ENCODE data around the gene TANK.

TANK gene

GRCh38 chr2:161113693-161114575 lies 46.3 kb upstream of the TANK start:
- Histone ChIP-seq H3K9me2 (replicated peaks; ENCODE audit: control insufficient read depth, low read length) (no peaks in the 10 kb centered on the region), H3F3A (ENCODE audit: control insufficient read depth, insufficient read depth) (peaks cover 43% of the 10 kb centered on the region), H3K27me3 (ENCODE audit: control insufficient read depth, low read length) (no peaks in the 10 kb centered on the region), H4K20me1 (ENCODE audit: control insufficient read depth, insufficient read depth, low read depth, low read length) (no peaks in the 10 kb centered on the region), H3K27ac (ENCODE audit: low read depth, low read length) (peak overlapping the region; percentile 100), H3K9me3 (ENCODE audit: control insufficient read depth, insufficient read depth, low read length) (no peaks in the 10 kb centered on the region), H3K4me3 (ENCODE audit: low read length) (peak overlapping the region; percentile 62), H3K79me2 (ENCODE audit: control insufficient read depth, low read length) (peaks cover 79% of the 10 kb centered on the region), H3K36me3 (ENCODE audit: control insufficient read depth, low read length) (peaks cover 37% of the 10 kb centered on the region), H3K4me1 (ENCODE audit: control insufficient read depth, low read length) (peaks cover 100% of the 10 kb centered on the region), H3K4me2 (ENCODE audit: low read length) (peak overlapping the region; percentile 55)
- TF ChIP-seq EZH2phosphoT487 (IDR thresholded peaks at IDR 0.05; ENCODE audit: borderline replicate concordance, low read length) = no peak
- TF ChIP-seq, protein P1, sequence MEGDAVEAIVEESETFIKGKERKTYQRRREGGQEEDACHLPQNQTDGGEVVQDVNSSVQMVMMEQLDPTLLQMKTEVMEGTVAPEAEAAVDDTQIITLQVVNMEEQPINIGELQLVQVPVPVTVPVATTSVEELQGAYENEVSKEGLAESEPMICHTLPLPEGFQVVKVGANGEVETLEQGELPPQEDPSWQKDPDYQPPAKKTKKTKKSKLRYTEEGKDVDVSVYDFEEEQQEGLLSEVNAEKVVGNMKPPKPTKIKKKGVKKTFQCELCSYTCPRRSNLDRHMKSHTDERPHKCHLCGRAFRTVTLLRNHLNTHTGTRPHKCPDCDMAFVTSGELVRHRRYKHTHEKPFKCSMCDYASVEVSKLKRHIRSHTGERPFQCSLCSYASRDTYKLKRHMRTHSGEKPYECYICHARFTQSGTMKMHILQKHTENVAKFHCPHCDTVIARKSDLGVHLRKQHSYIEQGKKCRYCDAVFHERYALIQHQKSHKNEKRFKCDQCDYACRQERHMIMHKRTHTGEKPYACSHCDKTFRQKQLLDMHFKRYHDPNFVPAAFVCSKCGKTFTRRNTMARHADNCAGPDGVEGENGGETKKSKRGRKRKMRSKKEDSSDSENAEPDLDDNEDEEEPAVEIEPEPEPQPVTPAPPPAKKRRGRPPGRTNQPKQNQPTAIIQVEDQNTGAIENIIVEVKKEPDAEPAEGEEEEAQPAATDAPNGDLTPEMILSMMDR (IDR thresholded peaks at IDR 0.05; ENCODE audit: low read depth, low read length, poor library complexity, severe bottlenecking) = no peak

- no peaks in the 10 kb centered on the region for H3K9me2 ChIP-seq (replicated peaks; ENCODE audit: control insufficient read depth, low read length)
- peaks cover 100% of the 10 kb centered on the region for H3K4me1 ChIP-seq (ENCODE audit: control insufficient read depth, low read length)
- H4K20me1 ChIP-seq (ENCODE audit: control insufficient read depth, insufficient read depth, low read depth, low read length) = no peaks in the 10 kb centered on the region
- peak overlapping the region; percentile 100 for H3K27ac ChIP-seq (ENCODE audit: low read depth, low read length)
- H3K4me2 ChIP-seq (ENCODE audit: low read length) = peak overlapping the region; percentile 55
- peaks cover 66% of the 10 kb centered on the region for H3K79me2 ChIP-seq (ENCODE audit: control insufficient read depth, low read length)
- H3K9me3 ChIP-seq (ENCODE audit: control insufficient read depth, insufficient read depth, low read length) = no peaks in the 10 kb centered on the region
- TF ChIP-seq, protein P1 (IDR thresholded peaks at IDR 0.05; ENCODE audit: low read depth, low read length, poor library complexity, severe bottlenecking) = no peak
- no peak for TF ChIP-seq EZH2phosphoT487 (IDR thresholded peaks at IDR 0.05; ENCODE audit: borderline replicate concordance, low read length)
- peaks cover 33% of the 10 kb centered on the region for H3F3A ChIP-seq (ENCODE audit: control insufficient read depth, insufficient read depth)
- H3K27me3 ChIP-seq (ENCODE audit: control insufficient read depth, low read length) = no peaks in the 10 kb centered on the region
- peaks cover 37% of the 10 kb centered on the region for H3K36me3 ChIP-seq (ENCODE audit: control insufficient read depth, low read length)
- H3K4me3 ChIP-seq (ENCODE audit: low read length) = peak overlapping the region; percentile 62
Measured at GRCh38 chr2:161115205-161115604, 45.0 kb upstream of the TANK start.

DNA sequence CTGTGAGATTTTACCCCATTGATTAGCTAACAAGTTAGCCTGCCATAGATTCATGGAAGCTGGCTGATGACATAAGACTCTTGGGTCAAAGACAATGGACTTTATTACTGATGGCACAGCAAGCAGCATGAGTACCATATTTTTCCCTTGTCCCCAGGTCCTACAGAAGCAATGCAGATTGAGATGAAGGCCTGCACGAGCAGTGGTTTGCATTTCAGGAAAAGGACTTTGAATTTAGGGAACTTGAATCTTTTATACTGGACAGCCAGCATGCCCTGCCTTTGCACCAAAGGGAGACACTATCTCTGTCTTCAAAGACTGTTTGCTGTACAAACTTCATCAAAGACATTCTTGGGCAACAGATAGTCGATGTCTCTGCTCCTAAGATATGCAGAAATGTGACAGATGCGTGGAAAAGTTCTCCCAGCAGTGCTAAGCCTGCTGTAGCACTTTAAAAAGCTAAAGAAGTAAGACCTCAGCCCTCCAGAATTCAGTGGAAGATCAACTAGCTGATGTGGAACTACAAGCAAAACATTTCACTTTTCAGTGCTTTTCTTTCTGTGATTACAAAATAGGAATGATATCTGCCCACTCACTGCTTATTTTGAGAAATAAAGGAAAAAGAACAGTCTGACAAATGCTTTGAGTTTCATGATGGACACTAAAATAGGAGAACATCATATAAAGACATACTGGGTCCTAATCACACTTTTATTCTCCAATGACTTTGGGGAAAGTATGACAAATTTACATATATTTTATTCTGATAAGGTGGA lies 44.4 kb upstream of the TANK start:
- peaks cover 60% of the 10 kb centered on the region for H3K79me2 ChIP-seq (ENCODE audit: control insufficient read depth, low read length)
- peaks cover 94% of the 10 kb centered on the region for H3K4me1 ChIP-seq (ENCODE audit: control insufficient read depth, low read length)
- H3K27ac ChIP-seq (ENCODE audit: low read depth, low read length) = peak overlapping the region; percentile 100
- no peaks in the 10 kb centered on the region for H3K27me3 ChIP-seq (ENCODE audit: control insufficient read depth, low read length)
- no peaks in the 10 kb centered on the region for H4K20me1 ChIP-seq (ENCODE audit: control insufficient read depth, insufficient read depth, low read depth, low read length)
- H3K9me2 ChIP-seq (replicated peaks; ENCODE audit: control insufficient read depth, low read length) = no peaks in the 10 kb centered on the region
- H3F3A ChIP-seq (ENCODE audit: control insufficient read depth, insufficient read depth) = peaks cover 28% of the 10 kb centered on the region
- no peaks in the 10 kb centered on the region for H3K9me3 ChIP-seq (ENCODE audit: control insufficient read depth, insufficient read depth, low read length)
- H3K36me3 ChIP-seq (ENCODE audit: control insufficient read depth, low read length) = peaks cover 37% of the 10 kb centered on the region
- peak overlapping the region; percentile 55 for H3K4me2 ChIP-seq (ENCODE audit: low read length)
- H3K4me3 ChIP-seq (ENCODE audit: low read length) = peak overlapping the region; percentile 62
- TF ChIP-seq EZH2phosphoT487 (IDR thresholded peaks at IDR 0.05; ENCODE audit: borderline replicate concordance, low read length) = no peak
- TF ChIP-seq, protein P1 (IDR thresholded peaks at IDR 0.05; ENCODE audit: low read depth, low read length, poor library complexity, severe bottlenecking) = no peak

Data from DOHH2 (cell line).